GM23248 (cell line): Measurements from ENCODE around the gene SLC38A11. TPM values are rescaled to one million over a fixed set of nuclear protein-coding genes. Genes with fewer than 3 reads are reported as not detected.
A peak's percentile ranks its signal among the peaks of the same experiment; 100 is the strongest.

Experiments used
- DNase-seq: peaks from one replicate; pipeline ENCODE4 v3.0.0-alpha.2; 2015
- H2AFZ ChIP-seq: fragments of 200-600 bp; sonication (generic); 2 replicates; pipeline ENCODE4 v1.6.1; 2016; ENCODE audit warnings: antibody characterized with exemption
- H3F3A ChIP-seq: fragments of 200-600 bp; sonication (generic); 2 replicates; pipeline ENCODE4 v1.6.1; 2016; ENCODE audit warnings: mild to moderate bottlenecking, antibody characterized with exemption, mixed run types; ENCODE audit not compliant: insufficient read depth
- H3K27ac ChIP-seq: fragments of 200-600 bp; sonication (generic); 2 replicates; pipeline ENCODE4 v1.5.1; 2016; ENCODE audit warnings: mild to moderate bottlenecking
- H3K27me3 ChIP-seq: fragments of 200-600 bp; sonication (generic); replicated peaks from 2 replicates; pipeline ENCODE4 v1.6.1; 2016; ENCODE audit warnings: mild to moderate bottlenecking; ENCODE audit not compliant: insufficient read depth
- H3K36me3 ChIP-seq: fragments of 200-600 bp; sonication (generic); 2 replicates; pipeline ENCODE4 v1.6.1; 2016; ENCODE audit warnings: low read depth, mild to moderate bottlenecking
- H3K4me1 ChIP-seq: fragments of 200-600 bp; sonication (generic); 2 replicates; pipeline ENCODE4 v1.6.1; 2016; ENCODE audit warnings: mild to moderate bottlenecking; ENCODE audit not compliant: insufficient read depth
- H3K4me2 ChIP-seq: fragments of 200-600 bp; sonication (generic); one replicate; pipeline ENCODE4 v1.6.1; 2016; ENCODE audit warnings: mild to moderate bottlenecking; ENCODE audit not compliant: unreplicated experiment
- H3K4me3 ChIP-seq: fragments of 200-600 bp; sonication (generic); 2 replicates; pipeline ENCODE4 v1.5.1; 2016; ENCODE audit warnings: mild to moderate bottlenecking
- H3K79me2 ChIP-seq: fragments of 200-600 bp; sonication (generic); 2 replicates; pipeline ENCODE4 v1.6.1; 2016; ENCODE audit warnings: mild to moderate bottlenecking; ENCODE audit not compliant: insufficient read depth
- H3K9ac ChIP-seq: fragments of 200-600 bp; sonication (generic); 2 replicates; pipeline ENCODE4 v1.6.1; 2016; ENCODE audit warnings: mild to moderate bottlenecking
- H3K9me2 ChIP-seq: fragments of 200-600 bp; sonication (generic); 2 replicates; pipeline ENCODE4 v1.6.1; 2016; ENCODE audit warnings: mixed run types, mild to moderate bottlenecking, moderate library complexity; ENCODE audit not compliant: insufficient read depth
- H3K9me3 ChIP-seq: fragments of 200-600 bp; sonication (generic); one replicate; pipeline ENCODE4 v1.6.1; 2017; ENCODE audit warnings: low read depth
- H4K20me1 ChIP-seq: fragments of 200-600 bp; sonication (generic); 2 replicates; pipeline ENCODE4 v1.6.0; 2016; ENCODE audit not compliant: insufficient read depth
- EZH2 ChIP-seq: fragments of 200-600 bp; sonication (generic); IDR thresholded peaks from 2 replicates; pipeline ENCODE4 v1.6.1; 2018; ENCODE audit warnings: antibody characterized with exemption, mild to moderate bottlenecking; ENCODE audit not compliant: insufficient read depth, poor library complexity, severe bottlenecking
- EZH2phosphoT487 ChIP-seq: fragments of 200-600 bp; sonication (generic); IDR thresholded peaks from 2 replicates; pipeline ENCODE4 v1.6.1; 2018; ENCODE audit warnings: antibody characterized with exemption, moderate library complexity, mild to moderate bottlenecking, low read depth; ENCODE audit not compliant: insufficient read depth
- WGBS, 2 experiments: methylation state at CpG; one replicate each; pipeline ENCODE4 v1.1.6; 2015 to 2017; ENCODE audit warnings: low lambda C conversion rate in 2 of 2, low coverage in 1 of 2; ENCODE audit errors: missing lambda C conversion rate in 2 of 2; 5-methylcytosine and 5-hydroxymethylcytosine counted together
- in situ Hi-C: fragments of 300-500 bp; cut with MboI; formaldehyde crosslinking; loops from 2 replicates; pipeline ENCODE4 v1.15.0; 2020
- polyA plus RNA-seq: library from polyadenylated mRNA; unstranded; fragments of >200 nt; fragmentation: Nextera tagmentation; extraction: Ambion mirVana; gene quantifications from 2 replicates; pipeline ENCODE4 v1.2.1, GENCODE V29; 2016
- total RNA-seq: library from RNA; depleted of rRNA; stranded (reverse); fragments of >200 nt; shearing (Covaris generic); gene quantifications from 2 replicates; pipeline ENCODE4 v1.2.3, GENCODE V29; 2014

SLC38A11 gene
- total and polyA plus RNA-seq, 2 experiments from 2014 or later, result not detected

GRCh38 chr2:164906947-164907346 lies 48.4 kb downstream of the SLC38A11 start:
- in situ Hi-C loops, result loop anchor here (25.0 kb wide), 1 partner anchor 170 kb away; no protein-coding TSS in a partner anchor
- 92 to 100% methylated on average over 1 to 2 of the region's 2 CpGs for WGBS, 2 experiments

DNA sequence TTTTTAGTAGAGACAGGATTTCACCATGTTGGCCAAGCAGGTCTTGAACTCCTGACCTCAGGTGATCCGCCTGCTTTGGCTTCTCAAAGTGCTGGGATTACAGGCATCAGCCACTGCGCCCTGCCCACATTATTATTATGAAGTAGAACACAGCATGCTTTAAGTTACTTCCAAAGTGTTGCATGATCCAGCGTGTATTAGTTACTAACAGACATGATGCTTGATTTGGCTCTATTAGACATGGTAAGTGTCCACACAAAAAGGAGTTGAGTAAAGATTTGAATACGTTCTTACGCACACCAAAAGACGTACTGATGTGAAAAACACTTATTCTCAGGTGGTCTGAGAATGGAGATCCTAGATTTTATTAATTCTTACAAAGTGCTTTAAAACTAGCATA lies 50.0 kb downstream of the SLC38A11 start:
- DNase-seq, result no peak
- no peaks in the 10 kb centered on the region for H4K20me1 ChIP-seq
- peaks cover 21% of the 10 kb centered on the region for H3K4me1 ChIP-seq
- 0 out of 2 replicates have a peak, but pooled peaks cover 11% of the 10 kb centered on the region for H3F3A ChIP-seq
- in situ Hi-C loops, result loop anchor here (25.0 kb wide), 1 partner anchor 168 kb away; no protein-coding TSS in a partner anchor
- H3K9me3 ChIP-seq, result no peaks in the 10 kb centered on the region
- no peak overlapping the region for H3K9ac ChIP-seq
- TF ChIP-seq EZH2phosphoT487 (no peak), EZH2 (no peak)
- no peaks in the 10 kb centered on the region for H3K9me2 ChIP-seq
- no peak overlapping the region for H3K27ac ChIP-seq
- H3K4me2 ChIP-seq, result no peak overlapping the region
- no peak overlapping the region for H3K4me3 ChIP-seq
- H3K36me3 ChIP-seq, result no peaks in the 10 kb centered on the region
- 93 to 94% methylated on average over 6 of the region's 6 CpGs for WGBS, 2 experiments
- no peaks in the 10 kb centered on the region for H3K79me2 ChIP-seq
- H2AFZ ChIP-seq, result no peak overlapping the region
- no peaks in the 10 kb centered on the region for H3K27me3 ChIP-seq

More at GRCh38 chr2:164906947-164907346, 48.4 kb downstream of the SLC38A11 start:
- no peak for DNase-seq
- Histone ChIP-seq H3K4me2 (no peak overlapping the region), H3K4me3 (no peak overlapping the region), H3K36me3 (no peaks in the 10 kb centered on the region), H3K9me2 (no peaks in the 10 kb centered on the region), H3K9ac (no peak overlapping the region), H3K9me3 (no peaks in the 10 kb centered on the region), H3K27ac (no peak overlapping the region), H3F3A (0 out of 2 replicates have a peak, but pooled peaks cover 11% of the 10 kb centered on the region), H4K20me1 (no peaks in the 10 kb centered on the region), H2AFZ (no peak overlapping the region), H3K4me1 (peaks cover 21% of the 10 kb centered on the region), H3K27me3 (no peaks in the 10 kb centered on the region), H3K79me2 (no peaks in the 10 kb centered on the region)
- TF ChIP-seq EZH2 (no peak), EZH2phosphoT487 (no peak)

DNA sequence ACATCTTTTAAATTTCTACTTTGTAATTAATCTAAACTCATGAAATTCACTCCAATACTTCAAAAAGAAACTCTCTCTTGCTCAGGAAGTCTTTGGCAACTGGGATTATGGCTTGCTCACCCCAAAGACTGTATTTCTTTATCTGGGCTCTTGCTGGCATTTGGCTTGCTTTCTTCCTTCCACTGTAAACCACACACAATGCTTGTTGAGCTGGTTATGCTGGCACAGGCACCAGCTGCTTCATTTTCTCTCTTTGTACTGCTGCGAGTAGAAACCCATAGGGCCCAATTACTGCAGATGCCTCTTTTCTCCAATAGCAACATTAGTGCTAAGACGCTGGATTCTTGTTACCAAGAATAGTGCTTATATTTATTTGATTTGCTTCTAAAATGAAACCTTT lies 51.4 kb downstream of the SLC38A11 start:
- 0 out of 2 replicates have a peak, but pooled peaks cover 11% of the 10 kb centered on the region for H3F3A ChIP-seq
- no peak overlapping the region for H2AFZ ChIP-seq
- peaks cover 21% of the 10 kb centered on the region for H3K4me1 ChIP-seq
- no peak for TF ChIP-seq EZH2phosphoT487
- no peaks in the 10 kb centered on the region for H3K9me3 ChIP-seq
- no peaks in the 10 kb centered on the region for H3K79me2 ChIP-seq
- H3K27me3 ChIP-seq, result no peaks in the 10 kb centered on the region
- no peaks in the 10 kb centered on the region for H4K20me1 ChIP-seq
- 98% methylated on average over 2 of the region's 2 CpGs for WGBS, 2 experiments
- no peak overlapping the region for H3K27ac ChIP-seq
- no peaks in the 10 kb centered on the region for H3K9me2 ChIP-seq
- no peaks in the 10 kb centered on the region for H3K36me3 ChIP-seq
- in situ Hi-C loops, result loop anchor here (25.0 kb wide), 1 partner anchor 167 kb away; no protein-coding TSS in a partner anchor
- H3K4me3 ChIP-seq, result no peak overlapping the region
- H3K9ac ChIP-seq, result no peak overlapping the region
- H3K4me2 ChIP-seq, result peak overlapping the region; percentile 25
- peak; percentile 25 for DNase-seq

- no peaks in the 10 kb centered on the region for H3K36me3 ChIP-seq
- no peak overlapping the region for H2AFZ ChIP-seq
- 0 out of 2 replicates have a peak, but pooled peaks cover 11% of the 10 kb centered on the region for H3F3A ChIP-seq
- no peak overlapping the region for H3K9ac ChIP-seq
- H3K9me3 ChIP-seq, result no peaks in the 10 kb centered on the region
- peak overlapping the region; percentile 25 for H3K4me2 ChIP-seq
- in situ Hi-C loops, result loop anchor here (25.0 kb wide), 1 partner anchor 166 kb away; no protein-coding TSS in a partner anchor
- no peaks in the 10 kb centered on the region for H3K27me3 ChIP-seq
- H4K20me1 ChIP-seq, result no peaks in the 10 kb centered on the region
- H3K9me2 ChIP-seq, result no peaks in the 10 kb centered on the region
- DNase-seq, result peak; percentile 56
- no peak overlapping the region for H3K27ac ChIP-seq
- no peak overlapping the region for H3K4me3 ChIP-seq
- TF ChIP-seq EZH2phosphoT487, result no peak
- no peak for TF ChIP-seq EZH2
- no peaks in the 10 kb centered on the region for H3K79me2 ChIP-seq
- peaks cover 26% of the 10 kb centered on the region for H3K4me1 ChIP-seq
Observed at GRCh38 chr2:164903204-164903603, 52.1 kb downstream of the SLC38A11 start.

DNA sequence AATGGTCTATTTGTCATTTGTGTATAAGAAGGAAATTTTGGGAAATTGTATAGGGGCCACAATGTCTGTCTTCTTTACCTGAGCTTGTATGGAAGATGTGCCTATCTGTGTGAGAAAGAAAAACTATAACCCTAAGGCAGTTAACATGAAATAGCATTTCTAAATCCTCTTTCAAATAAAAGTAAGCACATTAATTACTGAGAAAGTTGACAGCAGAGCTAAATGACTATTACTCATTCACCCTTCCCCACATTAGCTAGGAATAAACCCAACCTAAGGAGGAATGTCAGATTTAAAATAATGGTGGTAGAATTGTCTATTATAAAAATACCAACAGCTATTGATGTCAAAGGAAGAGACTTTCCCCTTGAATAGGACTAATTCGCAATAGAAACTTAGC lies 56.2 kb downstream of the SLC38A11 start:
- Histone ChIP-seq H3K27ac (no peak overlapping the region), H3K4me1 (peaks cover 27% of the 10 kb centered on the region), H3F3A (peaks cover 19% of the 10 kb centered on the region), H3K9me3 (no peaks in the 10 kb centered on the region), H3K9me2 (no peaks in the 10 kb centered on the region), H4K20me1 (no peaks in the 10 kb centered on the region), H2AFZ (no peak overlapping the region), H3K9ac (no peak overlapping the region), H3K27me3 (no peaks in the 10 kb centered on the region), H3K4me3 (no peak overlapping the region), H3K79me2 (no peaks in the 10 kb centered on the region), H3K4me2 (no peak overlapping the region), H3K36me3 (no peaks in the 10 kb centered on the region)
- no peak for DNase-seq
- in situ Hi-C loops, result no loop called here
- 98 to 100% methylated on average over 1 of the region's 1 CpG for WGBS, 2 experiments
- TF ChIP-seq EZH2phosphoT487 (no peak), EZH2 (no peak)
